HepG2 (cell line): ENCODE measurements around the gene S100A4. TPM values are rescaled to one million over a fixed set of nuclear protein-coding genes. Genes with fewer than 3 reads are reported as not detected.

Experiments used
- AHR ChIP-seq: IDR thresholded peaks from 2 replicates; pipeline ENCODE4 v1.6.1; 2018; ENCODE audit warnings: missing genetic modification reagents, missing compliant biosample characterization
- CHD4 ChIP-seq: fragments of 200-600 bp; sonication (generic); IDR thresholded peaks from 2 replicates; pipeline ENCODE4 v1.7.0; 2017; ENCODE audit warnings: mild to moderate bottlenecking, low read length, borderline replicate concordance
- DPF2 ChIP-seq: sonication (generic); formaldehyde crosslinking; IDR thresholded peaks from 2 replicates; pipeline ENCODE4 v1.4.0; 2020; ENCODE audit warnings: mild to moderate bottlenecking, low read depth, missing genetic modification reagents, borderline replicate concordance
- GMEB2 ChIP-seq: IDR thresholded peaks from 2 replicates; pipeline ENCODE4 v1.6.1; 2016; ENCODE audit warnings: missing biosample characterization, missing genetic modification reagents, low read depth
- HDAC6 ChIP-seq: fragments of 200-600 bp; sonication (generic); IDR thresholded peaks from 2 replicates; pipeline ENCODE4 v1.7.0; 2017; ENCODE audit warnings: mild to moderate bottlenecking, antibody characterized with exemption, low read length, low read depth
- RBM39 ChIP-seq: fragments of 200-400 bp; formaldehyde crosslinking; IDR thresholded peaks from one replicate; pipeline ENCODE4 v1.6.1; 2018; ENCODE audit warnings: antibody characterized with exemption, mild to moderate bottlenecking, low read depth, low read length; ENCODE audit not compliant: poor library complexity, severe bottlenecking
- RERE ChIP-seq: IDR thresholded peaks from 2 replicates; pipeline ENCODE4 v1.6.1; 2016; ENCODE audit warnings: low read depth, missing genetic modification reagents, missing compliant biosample characterization
- SYNCRIP ChIP-seq: fragments of 200-400 bp; formaldehyde crosslinking; IDR thresholded peaks from 2 replicates; pipeline ENCODE4 v1.6.1; 2018; ENCODE audit warnings: mild to moderate bottlenecking, low read depth, low read length; ENCODE audit not compliant: insufficient read depth
- TAF1 ChIP-seq: sonication (generic); formaldehyde crosslinking; IDR thresholded peaks from 2 replicates; pipeline ENCODE4 v1.4.0; 2020; ENCODE audit warnings: missing genetic modification reagents
- ZBTB20 ChIP-seq: sonication (generic); formaldehyde crosslinking; IDR thresholded peaks from 2 replicates; pipeline ENCODE4 v1.8.1; 2023; ENCODE audit warnings: missing genetic modification reagents, low read depth, mild to moderate bottlenecking, borderline replicate concordance
- ZNF17 ChIP-seq: sonication (generic); formaldehyde crosslinking; IDR thresholded peaks from 2 replicates; pipeline ENCODE4 v1.5.0; 2020; ENCODE audit warnings: mild to moderate bottlenecking, missing genetic modification reagents
- ZNF350 ChIP-seq: sonication (generic); formaldehyde crosslinking; IDR thresholded peaks from 2 replicates; pipeline ENCODE4 v1.4.0; 2020; ENCODE audit warnings: mild to moderate bottlenecking, low read depth, missing genetic modification reagents, borderline replicate concordance
- ZNF44 ChIP-seq: sonication (generic); formaldehyde crosslinking; IDR thresholded peaks from 2 replicates; pipeline ENCODE4 v1.5.1; 2020; ENCODE audit warnings: mild to moderate bottlenecking, missing genetic modification reagents
- ZNF543 ChIP-seq: sonication (generic); formaldehyde crosslinking; IDR thresholded peaks from 2 replicates; pipeline ENCODE4 v1.4.0; 2020; ENCODE audit warnings: mild to moderate bottlenecking, missing genetic modification reagents
- ZNF709 ChIP-seq: sonication (generic); formaldehyde crosslinking; IDR thresholded peaks from 2 replicates; pipeline ENCODE4 v1.5.0; 2020; ENCODE audit warnings: mild to moderate bottlenecking, missing genetic modification reagents
- ZNF775 ChIP-seq: sonication (generic); formaldehyde crosslinking; IDR thresholded peaks from 2 replicates; pipeline ENCODE4 v1.4.0; 2020; ENCODE audit warnings: missing genetic modification reagents, mild to moderate bottlenecking, moderate library complexity, borderline replicate concordance
- ZNF782 ChIP-seq: sonication (generic); formaldehyde crosslinking; IDR thresholded peaks from 2 replicates; pipeline ENCODE4 v1.4.0; 2020; ENCODE audit warnings: missing genetic modification reagents, mild to moderate bottlenecking, borderline replicate concordance
- ZSCAN25 ChIP-seq: sonication (generic); formaldehyde crosslinking; IDR thresholded peaks from 2 replicates; pipeline ENCODE4 v1.8.0; 2022; ENCODE audit warnings: mild to moderate bottlenecking, missing genetic modification reagents
- polyA plus RNA-seq, 8 experiments: library from polyadenylated mRNA; depleted of rRNA in 3 of 8; stranded (reverse) in 7 of 8; unstranded in 1 of 8; fragments of >200 nt; fragmentation: Illumina TruSeq in 4 of 8; extraction: Trizol in 4 of 8; gene quantifications; 2 replicates each; pipeline versions ENCODE4 v1.2.1 to v1.2.3, GENCODE V29; 2011 to 2016; ENCODE audit warnings: low read depth in 4 of 8, missing spikeins in 1 of 8, mixed read lengths in 1 of 8; ENCODE audit not compliant: insufficient read depth in 1 of 8
- total RNA-seq, 5 experiments: library from RNA; depleted of rRNA; stranded (reverse); fragments of >200 nt; fragmentation: Illumina TruSeq; extraction: Trizol; gene quantifications; 2 replicates each; pipeline ENCODE4 v1.2.3, GENCODE V29; 2016; ENCODE audit warnings: low read depth in 1 of 5
- TF ChIP-seq, protein P1 (sequence below): sonication (generic); formaldehyde crosslinking; IDR thresholded peaks from 2 replicates; pipeline ENCODE4 v1.4.0; 2020; ENCODE audit warnings: mild to moderate bottlenecking, missing genetic modification reagents
- TF ChIP-seq, protein P2 (sequence below): sonication (generic); formaldehyde crosslinking; IDR thresholded peaks from 2 replicates; pipeline ENCODE4 v1.8.1; 2023; ENCODE audit warnings: mild to moderate bottlenecking, missing genetic modification reagents

Gene S100A4
- total and polyA plus RNA-seq, 2 of the 13 experiments (the other 11 are each of a cell fraction or from before 2014, with no cell fraction given), result 12.9 to 20.2 TPM

DNA sequence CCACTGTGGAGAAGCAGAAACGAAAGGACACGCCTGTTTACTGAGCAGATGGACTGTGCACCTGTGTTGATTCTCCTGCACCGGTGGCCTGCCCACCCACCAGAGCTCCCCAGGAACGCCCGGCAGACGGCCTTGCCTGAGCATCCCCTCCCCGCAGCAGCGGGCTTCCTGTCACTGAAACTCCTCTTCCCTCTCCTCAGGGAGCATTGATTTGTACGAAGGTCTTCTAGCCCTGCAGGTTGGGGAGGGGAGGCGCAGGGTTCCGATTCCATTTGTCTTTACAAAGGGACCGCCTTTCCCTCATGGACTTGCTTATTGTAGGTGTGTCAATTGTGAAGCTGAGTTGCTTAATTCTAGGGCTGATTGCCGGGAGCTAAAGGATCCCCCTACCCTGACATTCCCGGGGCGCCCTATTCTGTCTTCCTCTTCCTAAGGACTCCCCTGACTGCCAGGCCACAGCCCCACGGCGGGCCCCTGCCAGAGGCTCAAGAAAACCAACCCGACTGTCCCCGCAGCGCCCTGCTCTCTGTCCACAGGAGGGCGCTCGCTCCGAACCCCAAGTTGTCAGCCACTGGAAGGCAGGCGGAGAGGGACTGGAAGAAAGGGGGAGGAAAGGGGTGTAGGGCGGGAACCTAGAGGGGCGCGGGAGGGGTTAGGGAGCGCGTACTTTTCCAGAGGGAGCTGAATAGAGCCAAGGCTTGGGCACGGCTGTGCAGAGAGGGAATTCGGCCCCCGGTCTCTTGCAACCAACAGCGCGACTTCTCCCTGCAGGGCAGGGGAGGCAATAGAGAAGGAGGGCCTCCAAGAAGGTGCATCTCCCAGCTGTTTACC, 12.6 kb downstream of the S100A4 start (continued):
- TF ChIP-seq HDAC6 (no peak), ZNF709 (CRISPR knock-in tag) (no peak), ZBTB20 (CRISPR knock-in tag) (no peak), RERE (CRISPR knock-in tag) (no peak), ZNF17 (CRISPR knock-in tag) (no peak), GMEB2 (no peak), CHD4 (no peak), ZNF775 (CRISPR knock-in tag) (no peak), AHR (no peak), ZNF782 (no peak; the same call in 1 of the 2 replicates), SYNCRIP (no peak), ZNF44 (CRISPR knock-in tag) (no peak), RBM39 (peak; percentile 57), ZNF543 (CRISPR knock-in tag) (no peak), TAF1 (CRISPR knock-in tag) (no peak), ZSCAN25 (no peak), ZNF350 (CRISPR knock-in tag) (no peak; the same call in 1 of the 2 replicates), DPF2 (no peak)
- TF ChIP-seq, protein P1, sequence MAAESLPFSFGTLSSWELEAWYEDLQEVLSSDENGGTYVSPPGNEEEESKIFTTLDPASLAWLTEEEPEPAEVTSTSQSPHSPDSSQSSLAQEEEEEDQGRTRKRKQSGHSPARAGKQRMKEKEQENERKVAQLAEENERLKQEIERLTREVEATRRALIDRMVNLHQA (CRISPR knock-in tag), result no peak
- TF ChIP-seq, protein P2, sequence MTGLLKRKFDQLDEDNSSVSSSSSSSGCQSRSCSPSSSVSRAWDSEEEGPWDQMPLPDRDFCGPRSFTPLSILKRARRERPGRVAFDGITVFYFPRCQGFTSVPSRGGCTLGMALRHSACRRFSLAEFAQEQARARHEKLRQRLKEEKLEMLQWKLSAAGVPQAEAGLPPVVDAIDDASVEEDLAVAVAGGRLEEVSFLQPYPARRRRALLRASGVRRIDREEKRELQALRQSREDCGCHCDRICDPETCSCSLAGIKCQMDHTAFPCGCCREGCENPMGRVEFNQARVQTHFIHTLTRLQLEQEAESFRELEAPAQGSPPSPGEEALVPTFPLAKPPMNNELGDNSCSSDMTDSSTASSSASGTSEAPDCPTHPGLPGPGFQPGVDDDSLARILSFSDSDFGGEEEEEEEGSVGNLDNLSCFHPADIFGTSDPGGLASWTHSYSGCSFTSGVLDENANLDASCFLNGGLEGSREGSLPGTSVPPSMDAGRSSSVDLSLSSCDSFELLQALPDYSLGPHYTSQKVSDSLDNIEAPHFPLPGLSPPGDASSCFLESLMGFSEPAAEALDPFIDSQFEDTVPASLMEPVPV, result no peak
